SK-N-SH treated with all-trans-retinoic acid at 6 μM for 48 hours (cell line): Measurements from ENCODE around the gene RBM19.

Experiments
- BACH2 ChIP-seq: fragments of 250-450 bp; sonication (Bioruptor Pico); IDR thresholded peaks from 2 replicates; pipeline ENCODE4 v1.9.0; 2021; ENCODE audit warnings: mild to moderate bottlenecking, borderline replicate concordance
- CREB5 ChIP-seq: fragments of 250-450 bp; sonication (Bioruptor Pico); IDR thresholded peaks from 2 replicates; pipeline ENCODE4 v1.5.1; 2020; ENCODE audit warnings: low read depth, mild to moderate bottlenecking, moderate library complexity
- CSRNP3 ChIP-seq: fragments of 250-450 bp; sonication (Bioruptor Pico); IDR thresholded peaks from 2 replicates; pipeline ENCODE4 v1.5.1; 2021; ENCODE audit warnings: mild to moderate bottlenecking, moderate library complexity
- SNAI2 ChIP-seq: fragments of 250-450 bp; sonication (Bioruptor Pico); IDR thresholded peaks from 2 replicates; pipeline ENCODE4 v1.5.0; 2020; ENCODE audit warnings: mild to moderate bottlenecking, moderate library complexity
- TCF4 ChIP-seq: fragments of 250-450 bp; sonication (Bioruptor Pico); IDR thresholded peaks from 2 replicates; pipeline ENCODE4 v1.8.0; 2021; ENCODE audit warnings: mild to moderate bottlenecking, moderate library complexity, borderline replicate concordance
- TOX ChIP-seq: fragments of 250-450 bp; sonication (Bioruptor Pico); IDR thresholded peaks from 2 replicates; pipeline ENCODE4 v1.8.0; 2021; ENCODE audit warnings: mild to moderate bottlenecking, moderate library complexity, borderline replicate concordance
- ZFP3 ChIP-seq: fragments of 250-450 bp; sonication (Bioruptor Pico); IDR thresholded peaks from 2 replicates; pipeline ENCODE4 v1.5.0; 2020; ENCODE audit warnings: mild to moderate bottlenecking, moderate library complexity
- ZNF70 ChIP-seq: fragments of 450-650 bp; formaldehyde crosslinking; IDR thresholded peaks from 2 replicates; pipeline ENCODE4 v1.5.0; 2020; ENCODE audit warnings: mild to moderate bottlenecking, moderate library complexity
- TF ChIP-seq, protein P1 (sequence below): fragments of 250-450 bp; sonication (Bioruptor Pico); IDR thresholded peaks from 2 replicates; pipeline ENCODE4 v1.8.0; 2021; ENCODE audit warnings: low read depth, mild to moderate bottlenecking, moderate library complexity, borderline replicate concordance
- TF ChIP-seq, protein P2 (sequence below): fragments of 250-450 bp; sonication (Bioruptor Pico); IDR thresholded peaks from 2 replicates; pipeline ENCODE4 v1.8.0; 2020; ENCODE audit warnings: mild to moderate bottlenecking, moderate library complexity, borderline replicate concordance

- no peak for TF ChIP-seq ZFP3 (CRISPR knock-in tag)
- no peak for TF ChIP-seq BACH2 (CRISPR knock-in tag)
- no peak for TF ChIP-seq CSRNP3 (CRISPR knock-in tag)
- no peak for TF ChIP-seq SNAI2 (CRISPR knock-in tag)
- TF ChIP-seq ZNF70 (CRISPR knock-in tag), result no peak
- TF ChIP-seq, protein P1, sequence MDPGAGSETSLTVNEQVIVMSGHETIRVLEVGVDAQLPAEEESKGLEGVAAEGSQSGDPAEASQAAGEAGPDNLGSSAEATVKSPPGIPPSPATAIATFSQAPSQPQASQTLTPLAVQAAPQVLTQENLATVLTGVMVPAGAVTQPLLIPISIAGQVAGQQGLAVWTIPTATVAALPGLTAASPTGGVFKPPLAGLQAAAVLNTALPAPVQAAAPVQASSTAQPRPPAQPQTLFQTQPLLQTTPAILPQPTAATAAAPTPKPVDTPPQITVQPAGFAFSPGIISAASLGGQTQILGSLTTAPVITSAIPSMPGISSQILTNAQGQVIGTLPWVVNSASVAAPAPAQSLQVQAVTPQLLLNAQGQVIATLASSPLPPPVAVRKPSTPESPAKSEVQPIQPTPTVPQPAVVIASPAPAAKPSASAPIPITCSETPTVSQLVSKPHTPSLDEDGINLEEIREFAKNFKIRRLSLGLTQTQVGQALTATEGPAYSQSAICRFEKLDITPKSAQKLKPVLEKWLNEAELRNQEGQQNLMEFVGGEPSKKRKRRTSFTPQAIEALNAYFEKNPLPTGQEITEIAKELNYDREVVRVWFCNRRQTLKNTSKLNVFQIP (CRISPR knock-in tag), result no peak
- TF ChIP-seq TOX, result no peak
- TF ChIP-seq, protein P2, sequence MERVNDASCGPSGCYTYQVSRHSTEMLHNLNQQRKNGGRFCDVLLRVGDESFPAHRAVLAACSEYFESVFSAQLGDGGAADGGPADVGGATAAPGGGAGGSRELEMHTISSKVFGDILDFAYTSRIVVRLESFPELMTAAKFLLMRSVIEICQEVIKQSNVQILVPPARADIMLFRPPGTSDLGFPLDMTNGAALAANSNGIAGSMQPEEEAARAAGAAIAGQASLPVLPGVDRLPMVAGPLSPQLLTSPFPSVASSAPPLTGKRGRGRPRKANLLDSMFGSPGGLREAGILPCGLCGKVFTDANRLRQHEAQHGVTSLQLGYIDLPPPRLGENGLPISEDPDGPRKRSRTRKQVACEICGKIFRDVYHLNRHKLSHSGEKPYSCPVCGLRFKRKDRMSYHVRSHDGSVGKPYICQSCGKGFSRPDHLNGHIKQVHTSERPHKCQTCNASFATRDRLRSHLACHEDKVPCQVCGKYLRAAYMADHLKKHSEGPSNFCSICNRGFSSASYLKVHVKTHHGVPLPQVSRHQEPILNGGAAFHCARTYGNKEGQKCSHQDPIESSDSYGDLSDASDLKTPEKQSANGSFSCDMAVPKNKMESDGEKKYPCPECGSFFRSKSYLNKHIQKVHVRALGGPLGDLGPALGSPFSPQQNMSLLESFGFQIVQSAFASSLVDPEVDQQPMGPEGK (CRISPR knock-in tag), result no peak
- TF ChIP-seq TCF4 (CRISPR knock-in tag), result no peak
- TF ChIP-seq CREB5 (CRISPR knock-in tag), result no peak
These were observed 112.6 kb downstream of the RBM19 start for GRCh38 chr12:113853491-113853890.
